ENCODE results near the gene COA8. TPM values are rescaled to one million over a fixed set of nuclear protein-coding genes. Genes with fewer than 3 reads are reported as not detected.

COA8 gene
- total and polyA plus RNA-seq, 2 donors (not counting 1 experiment from before 2014, with no cell fraction given), result 25.5 to 26.4 TPM

- Histone ChIP-seq H3K9me3 (ENCODE audit: control insufficient read depth, insufficient read depth, low read depth, low read length) (no peaks in the 10 kb centered on the region), H3K4me3 (replicated peaks in 1 of 4; ENCODE audit: control extremely low read depth in 1 of 4, insufficient read depth in 1 of 4, low read depth in 3 of 4, low read length in 4 of 4) (no peak overlapping the region), H3K4me1 (ENCODE audit: control insufficient read depth, extremely low read depth, insufficient read depth, low read length) (peaks cover 7% of the 10 kb centered on the region), H3K27ac (ENCODE audit: insufficient read depth, low read length) (no peak overlapping the region), H3K27me3 (ENCODE audit: control insufficient read depth, insufficient read depth, low read length) (no peaks in the 10 kb centered on the region), H3K4me2 (ENCODE audit: extremely low read depth, insufficient read depth, low read length) (no peak overlapping the region), H4K20me1 (ENCODE audit: control insufficient read depth, extremely low read depth, insufficient read depth, low read length) (no peaks in the 10 kb centered on the region), H3K79me2 (ENCODE audit: control insufficient read depth, insufficient read depth, low read length) (peaks cover 27% of the 10 kb centered on the region), H3K36me3 (ENCODE audit: control insufficient read depth, insufficient read depth, low read length) (peaks cover 5% of the 10 kb centered on the region), H3K9ac (ENCODE audit: insufficient read depth, low read length) (no peak overlapping the region), H2AFZ (ENCODE audit: low read length) (no peak overlapping the region)
- TF ChIP-seq CTCF (conservative IDR thresholded peaks at IDR 0.05 in 1 of 2, IDR thresholded peaks at IDR 0.05 in 1 of 2; ENCODE audit: low read depth in 1 of 2, low read length in 2 of 2) (no peak), EZH2 (IDR thresholded peaks at IDR 0.05; ENCODE audit: low read length, missing control alignments) (no peak)
- no peak for DNase-seq (ENCODE audit: low read depth in 2 of 2)
These were observed 29.4 kb upstream of the COA8 start for GRCh38 chr14:103533137-103533998.

GRCh38 chr14:103533999-103534575 lies 28.7 kb upstream of the COA8 start:
- no peak overlapping the region for H3K4me3 ChIP-seq (replicated peaks in 1 of 4; ENCODE audit: control extremely low read depth in 1 of 4, insufficient read depth in 1 of 4, low read depth in 3 of 4, low read length in 4 of 4)
- H3K4me1 ChIP-seq (ENCODE audit: control insufficient read depth, extremely low read depth, insufficient read depth, low read length), result peaks cover 6% of the 10 kb centered on the region
- no peak for TF ChIP-seq EZH2 (IDR thresholded peaks at IDR 0.05; ENCODE audit: low read length, missing control alignments)
- TF ChIP-seq CTCF (conservative IDR thresholded peaks at IDR 0.05 in 1 of 2, IDR thresholded peaks at IDR 0.05 in 1 of 2; ENCODE audit: low read depth in 1 of 2, low read length in 2 of 2), result no peak
- H3K9ac ChIP-seq (ENCODE audit: insufficient read depth, low read length), result no peak overlapping the region
- no peaks in the 10 kb centered on the region for H3K9me3 ChIP-seq (ENCODE audit: control insufficient read depth, insufficient read depth, low read depth, low read length)
- H2AFZ ChIP-seq (ENCODE audit: low read length), result no peak overlapping the region
- H3K79me2 ChIP-seq (ENCODE audit: control insufficient read depth, insufficient read depth, low read length), result peaks cover 27% of the 10 kb centered on the region
- no peaks in the 10 kb centered on the region for H4K20me1 ChIP-seq (ENCODE audit: control insufficient read depth, extremely low read depth, insufficient read depth, low read length)
- H3K27ac ChIP-seq (ENCODE audit: insufficient read depth, low read length), result no peak overlapping the region
- no peak overlapping the region for H3K4me2 ChIP-seq (ENCODE audit: extremely low read depth, insufficient read depth, low read length)
- no peaks in the 10 kb centered on the region for H3K27me3 ChIP-seq (ENCODE audit: control insufficient read depth, insufficient read depth, low read length)
- peaks cover 5% of the 10 kb centered on the region for H3K36me3 ChIP-seq (ENCODE audit: control insufficient read depth, insufficient read depth, low read length)
- DNase-seq (ENCODE audit: low read depth in 2 of 2), result no peak

GRCh38 chr14:103534576-103535061 lies 28.1 kb upstream of the COA8 start:
- peaks cover 5% of the 10 kb centered on the region for H3K36me3 ChIP-seq (ENCODE audit: control insufficient read depth, insufficient read depth, low read length)
- no peak overlapping the region for H2AFZ ChIP-seq (ENCODE audit: low read length)
- H3K4me3 ChIP-seq (replicated peaks in 1 of 4; ENCODE audit: control extremely low read depth in 1 of 4, insufficient read depth in 1 of 4, low read depth in 3 of 4, low read length in 4 of 4), result no peak overlapping the region
- no peaks in the 10 kb centered on the region for H3K27me3 ChIP-seq (ENCODE audit: control insufficient read depth, insufficient read depth, low read length)
- no peaks in the 10 kb centered on the region for H3K9me3 ChIP-seq (ENCODE audit: control insufficient read depth, insufficient read depth, low read depth, low read length)
- peaks cover 9% of the 10 kb centered on the region for H3K4me1 ChIP-seq (ENCODE audit: control insufficient read depth, extremely low read depth, insufficient read depth, low read length)
- TF ChIP-seq EZH2 (IDR thresholded peaks at IDR 0.05; ENCODE audit: low read length, missing control alignments), result no peak
- no peak for TF ChIP-seq CTCF (conservative IDR thresholded peaks at IDR 0.05 in 1 of 2, IDR thresholded peaks at IDR 0.05 in 1 of 2; ENCODE audit: low read depth in 1 of 2, low read length in 2 of 2)
- no peak for DNase-seq (ENCODE audit: low read depth in 2 of 2)
- H3K79me2 ChIP-seq (ENCODE audit: control insufficient read depth, insufficient read depth, low read length), result peaks cover 21% of the 10 kb centered on the region
- H3K9ac ChIP-seq (ENCODE audit: insufficient read depth, low read length), result no peak overlapping the region
- H4K20me1 ChIP-seq (ENCODE audit: control insufficient read depth, extremely low read depth, insufficient read depth, low read length), result no peaks in the 10 kb centered on the region
- H3K27ac ChIP-seq (ENCODE audit: insufficient read depth, low read length), result no peak overlapping the region
- H3K4me2 ChIP-seq (ENCODE audit: extremely low read depth, insufficient read depth, low read length), result no peak overlapping the region

All from fibroblast of lung (primary cell).